ENCODE measurements around the gene CLK1. TPM values are rescaled to one million over a fixed set of nuclear protein-coding genes. Genes with fewer than 3 reads are reported as not detected.

Gene CLK1
- total and polyA plus RNA-seq, 2 of the 8 experiments (the other 6 are each of a cell fraction or from before 2014, with no cell fraction given) = 22.3 to 35.2 TPM

DNA sequence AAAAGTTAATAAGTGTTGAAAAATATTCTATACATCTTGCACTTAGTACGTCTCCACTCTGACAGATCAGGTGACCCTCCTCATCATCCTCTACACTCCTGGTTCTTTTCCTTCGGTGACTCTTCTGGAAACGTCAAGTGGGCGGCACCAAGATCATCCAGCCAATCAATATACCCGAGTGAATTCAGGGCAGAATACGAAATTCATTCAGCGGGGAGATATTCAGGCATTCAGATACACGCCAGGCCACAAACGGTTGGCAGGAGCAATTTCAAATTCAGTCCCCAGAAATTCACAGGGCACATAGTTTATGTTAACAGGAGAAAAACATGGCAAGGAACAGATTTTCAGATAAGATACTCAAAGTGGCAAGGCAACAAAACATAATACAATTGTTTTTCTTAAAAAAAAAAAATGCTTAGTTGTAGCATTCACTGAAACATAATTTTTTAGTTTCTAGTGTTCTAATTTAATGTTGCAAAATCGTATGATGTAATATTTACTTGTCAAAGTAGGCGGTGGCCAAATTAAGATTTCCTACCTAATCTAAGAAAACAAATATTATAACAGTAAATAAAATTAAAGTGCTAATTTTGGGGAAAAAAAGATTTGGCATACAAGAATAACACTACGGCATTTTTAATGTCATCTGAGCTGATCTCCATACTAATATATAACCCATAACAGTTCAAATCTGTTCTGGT, 4.2 kb downstream of the CLK1 start:
- CTCF ChIA-PET (ENCODE audit: partially characterized antibody) = interaction anchor here (1.7 kb wide), 1 partner anchor 11 kb away, joined by 4 read pairs; no protein-coding TSS in a partner anchor
- H3K4me2 ChIP-seq (ENCODE audit: insufficient read depth in 1 of 2, low read depth in 2 of 2, low read length in 2 of 2) = no peak overlapping the region
- H2AK5ac ChIP-seq (ENCODE audit: low read depth, low read length) = no peak overlapping the region
- no peak overlapping the region for H2BK20ac ChIP-seq (ENCODE audit: low read length)
- no peak overlapping the region for H4K5ac ChIP-seq (ENCODE audit: insufficient read length, low read depth, low read length)
- no peaks in the 10 kb centered on the region; a peak in 1 of 7 replicates for H3K27me3 ChIP-seq (replicated peaks in 1 of 4; ENCODE audit: control insufficient read depth in 3 of 4, extremely low read depth in 1 of 4, insufficient read depth in 3 of 4, low read length in 3 of 4)
- peaks cover 8 to 62% (median 42%) of the 10 kb centered on the region in 4 experiments for H3K36me3 ChIP-seq (ENCODE audit: control insufficient read depth in 2 of 4, insufficient read depth in 4 of 4, low read length in 3 of 4)
- no peak overlapping the region for H3K14ac ChIP-seq (ENCODE audit: insufficient read length)
- FAIRE-seq = no peak
- peaks cover 21 to 49% of the 10 kb centered on the region in 2 experiments for H3K79me2 ChIP-seq (ENCODE audit: control insufficient read depth in 1 of 2, insufficient read depth in 2 of 2, low read length in 2 of 2)
- H4K91ac ChIP-seq (replicated peaks; ENCODE audit: insufficient read length, low read length) = no peak overlapping the region
- no peak overlapping the region for H3K18ac ChIP-seq (ENCODE audit: extremely low read depth, low read length)
- no peak overlapping the region for H3K23ac ChIP-seq (ENCODE audit: insufficient read length)
- peaks cover 6% of the 10 kb centered on the region; the same call in 1 of the 2 replicates for H3K23me2 ChIP-seq (ENCODE audit: low read depth, low read length)
- no peak overlapping the region for H3K9ac ChIP-seq (replicated peaks in 1 of 4; ENCODE audit: extremely low read depth in 1 of 4, low read depth in 3 of 4, low read length in 3 of 4)
- H3K4me3 ChIP-seq (ENCODE audit: extremely low read depth in 1 of 4, insufficient read depth in 2 of 4, low read depth in 3 of 4, low read length in 4 of 4) = no peak overlapping the region
- POLR2A ChIA-PET (ENCODE audit: partially characterized antibody) = interaction anchor here (0.9 to 1.9 kb wide), 2 partner anchors 11 to 16 kb away, joined by 5 to 7 read pairs; no protein-coding TSS in a partner anchor
- H3K4me1 ChIP-seq (replicated peaks in 1 of 4; ENCODE audit: control insufficient read depth in 3 of 4, insufficient read depth in 4 of 4, low read length in 3 of 4) = peaks cover 0 to 5% (median 0%) of the 10 kb centered on the region in 4 experiments; a peak in 1 of 7 replicates
- H2BK120ac ChIP-seq (replicated peaks; ENCODE audit: low read depth, low read length) = no peak overlapping the region
- H2BK5ac ChIP-seq (ENCODE audit: low read depth, low read length) = no peak overlapping the region
- peaks cover 0 to 4% of the 10 kb centered on the region in 2 experiments for H4K20me1 ChIP-seq (replicated peaks in 1 of 2; ENCODE audit: control insufficient read depth in 1 of 2, insufficient read depth in 2 of 2, low read length in 2 of 2)
- no peak overlapping the region for H3K27ac ChIP-seq (ENCODE audit: low read depth, low read length)
- no peaks in the 10 kb centered on the region for H3K9me3 ChIP-seq (ENCODE audit: insufficient read depth in 2 of 2, low read depth in 1 of 2, low read length in 1 of 2)
- no peak overlapping the region for H2AFZ ChIP-seq (ENCODE audit: low read length)
- DNase-seq (ENCODE audit: low read depth in 1 of 2, low spot score in 2 of 2) = no peak
- H2BK15ac ChIP-seq (ENCODE audit: low read length) = no peak overlapping the region
- TF ChIP-seq CREB1 (IDR thresholded peaks at IDR 0.05) (no peak), POLR2A (IDR thresholded peaks at IDR 0.05; ENCODE audit: control extremely low read depth in 1 of 2, low read depth in 2 of 2, low read length in 2 of 2) (0 out of 3 replicates have a peak, but pooled peaks of 1 of the 2 experiments have one; percentile 8), POLR2AphosphoS5 (IDR thresholded peaks at IDR 0.05; ENCODE audit: low read depth, low read length) (no peak), JUN (IDR thresholded peaks at IDR 0.05; ENCODE audit: low read depth, low read length) (no peak)
- TF ChIP-seq, protein P1, sequence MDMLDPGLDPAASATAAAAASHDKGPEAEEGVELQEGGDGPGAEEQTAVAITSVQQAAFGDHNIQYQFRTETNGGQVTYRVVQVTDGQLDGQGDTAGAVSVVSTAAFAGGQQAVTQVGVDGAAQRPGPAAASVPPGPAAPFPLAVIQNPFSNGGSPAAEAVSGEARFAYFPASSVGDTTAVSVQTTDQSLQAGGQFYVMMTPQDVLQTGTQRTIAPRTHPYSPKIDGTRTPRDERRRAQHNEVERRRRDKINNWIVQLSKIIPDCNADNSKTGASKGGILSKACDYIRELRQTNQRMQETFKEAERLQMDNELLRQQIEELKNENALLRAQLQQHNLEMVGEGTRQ (IDR thresholded peaks at IDR 0.05; ENCODE audit: low read length) = no peak
- WGBS, 2 experiments (ENCODE audit: extremely low coverage in 1 of 2, insufficient coverage in 1 of 2, insufficient read length in 1 of 2, insufficient replicate concordance in 2 of 2, low coverage in 1 of 2, low lambda C conversion rate in 2 of 2, missing lambda C conversion rate in 1 of 2) = 87% methylated on average over 12 of the region's 12 CpGs; no CpG with 5 or more reads in 1 of the 2 experiments
- H3K56ac ChIP-seq (replicated peaks; ENCODE audit: insufficient read length, low read depth, low read length) = no peak overlapping the region
- H3K4ac ChIP-seq (replicated peaks; ENCODE audit: insufficient read length, low read depth, low read length) = no peak overlapping the region
- H2BK12ac ChIP-seq (ENCODE audit: low read depth, low read length) = no peak overlapping the region
- H3K79me1 ChIP-seq (ENCODE audit: low read depth, low read length) = no peaks in the 10 kb centered on the region; the same call in 1 of the 2 replicates
- H4K8ac ChIP-seq (ENCODE audit: extremely low read depth, insufficient read depth, low read length) = peak overlapping the region; percentile 68; the same call in 1 of the 2 replicates

Data from H1 (cell line).